H1 (cell line): Measurements from ENCODE around the gene LIN54. TPM values are rescaled to one million over a fixed set of nuclear protein-coding genes. Genes with fewer than 3 reads are reported as not detected.

Experiments
- CTCF ChIA-PET: fragments of 300-600 bp; sonication (Branson Sonifier 250); formaldehyde crosslinking; loops from one replicate; lab custom pipeline; 2021; ENCODE audit not compliant: partially characterized antibody; lab: Charles Lee
- POLR2A ChIA-PET: fragments of 300-600 bp; sonication (Branson Sonifier 250); formaldehyde crosslinking; loops from one replicate; lab custom pipeline; 2021; ENCODE audit warnings: inconsistent platforms; ENCODE audit not compliant: partially characterized antibody; lab: Charles Lee
- DNase-seq, 2 experiments: peaks; one replicate each; pipeline versions ENCODE4 v3.0.0 to v3.0.0-alpha.2; 2010 to 2022; ENCODE audit warnings: low spot score in 2 of 2, low read depth in 1 of 2, mixed read lengths in 1 of 2
- FAIRE-seq: peaks from 2 replicates; lab custom pipeline; 2011; peaks lifted over from hg19 to GRCh38; lab: Jason Lieb, UNC
- H2AFZ ChIP-seq: 2 replicates; pipeline ENCODE4 v1.8.1; 2012; ENCODE audit warnings: low read length, inconsistent platforms
- H2AK5ac ChIP-seq: 2 replicates; pipeline ENCODE4 v1.6.1; 2013; ENCODE audit warnings: low read depth, low read length
- H2BK120ac ChIP-seq: replicated peaks from 2 replicates; pipeline ENCODE3; 2013; ENCODE audit warnings: low read depth, low read length, inconsistent platforms
- H2BK12ac ChIP-seq: 2 replicates; pipeline ENCODE4 v1.6.1; 2013; ENCODE audit warnings: low read depth, low read length
- H2BK15ac ChIP-seq: 2 replicates; pipeline ENCODE4 v1.6.1; 2013; ENCODE audit warnings: low read length
- H2BK20ac ChIP-seq: 2 replicates; pipeline ENCODE4 v1.6.1; 2013; ENCODE audit warnings: low read length
- H2BK5ac ChIP-seq: 2 replicates; pipeline ENCODE4 v1.6.1; 2013; ENCODE audit warnings: low read depth, low read length
- H3K14ac ChIP-seq: 2 replicates; pipeline ENCODE4 v1.6.1; 2013; ENCODE audit warnings: inconsistent platforms; ENCODE audit not compliant: insufficient read length
- H3K18ac ChIP-seq: 2 replicates; pipeline ENCODE4 v1.6.1; 2013; ENCODE audit warnings: low read length; ENCODE audit errors: extremely low read depth
- H3K23ac ChIP-seq: 2 replicates; pipeline ENCODE4 v1.6.1; 2013; ENCODE audit warnings: inconsistent platforms; ENCODE audit not compliant: insufficient read length
- H3K23me2 ChIP-seq: 2 replicates; pipeline ENCODE4 v1.6.1; 2013; ENCODE audit warnings: low read depth, low read length
- H3K27ac ChIP-seq: 2 replicates; pipeline ENCODE4 v1.6.1; 2011; ENCODE audit warnings: low read depth, low read length, inconsistent platforms
- H3K27me3 ChIP-seq, 4 experiments: replicated peaks in 1 of 4; 1 replicate in 1 of 4; 2 replicates in 3 of 4; pipeline versions ENCODE4 v1.6.1 to v1.8.1; 2011 to 2013; ENCODE audit warnings: low read length in 3 of 4, mild to moderate bottlenecking in 3 of 4, inconsistent platforms in 2 of 4, mixed read lengths in 2 of 4, moderate library complexity in 1 of 4; ENCODE audit not compliant: control insufficient read depth in 3 of 4, insufficient read depth in 3 of 4; ENCODE audit errors: extremely low read depth in 1 of 4
- H3K36me3 ChIP-seq, 4 experiments: 2 replicates each; pipeline versions ENCODE4 v1.6.1 to v1.8.1; 2011 to 2013; ENCODE audit warnings: mild to moderate bottlenecking in 4 of 4, low read length in 3 of 4, moderate library complexity in 2 of 4, control low read depth in 1 of 4, inconsistent platforms in 1 of 4; ENCODE audit not compliant: insufficient read depth in 4 of 4, control insufficient read depth in 2 of 4
- H3K4ac ChIP-seq: replicated peaks from 2 replicates; pipeline ENCODE3; 2013; ENCODE audit warnings: low read length, low read depth, mixed read lengths, inconsistent platforms; ENCODE audit not compliant: insufficient read length
- H3K4me1 ChIP-seq, 4 experiments: replicated peaks in 1 of 4; 1 replicate in 1 of 4; 2 replicates in 3 of 4; pipeline versions ENCODE4 v1.6.1 to v1.8.1; 2011 to 2013; ENCODE audit warnings: low read length in 3 of 4, inconsistent platforms in 2 of 4, mixed read lengths in 1 of 4; ENCODE audit not compliant: insufficient read depth in 4 of 4, control insufficient read depth in 3 of 4
- H3K4me2 ChIP-seq, 2 experiments: 2 replicates each; pipeline versions ENCODE4 v1.6.1 to v1.8.1; 2011 to 2013; ENCODE audit warnings: low read depth in 2 of 2, low read length in 2 of 2, control low read depth in 1 of 2, inconsistent platforms in 1 of 2, mild to moderate bottlenecking in 1 of 2; ENCODE audit not compliant: insufficient read depth in 1 of 2
- H3K4me3 ChIP-seq, 4 experiments: fragments of 200-600, 300-600 bp in 1 of 4; sonication (generic), shearing (Covaris generic), sonication (Bioruptor Twin) in 1 of 4; 2 replicates each; pipeline versions ENCODE4 v1.5.1 to v1.8.1; 2011 to 2016; ENCODE audit warnings: low read length in 4 of 4, low read depth in 3 of 4, control low read depth in 2 of 4, inconsistent platforms in 2 of 4, mild to moderate bottlenecking in 2 of 4, mixed read lengths in 1 of 4, moderate library complexity in 1 of 4; ENCODE audit not compliant: insufficient read depth in 2 of 4; ENCODE audit errors: extremely low read depth in 1 of 4
- H3K56ac ChIP-seq: replicated peaks from 2 replicates; pipeline ENCODE3; 2013; ENCODE audit warnings: low read depth, mild to moderate bottlenecking, mixed read lengths, low read length, inconsistent platforms; ENCODE audit not compliant: insufficient read length
- H3K79me1 ChIP-seq: 2 replicates; pipeline ENCODE4 v1.6.1; 2013; ENCODE audit warnings: low read depth, low read length, control low read depth
- H3K79me2 ChIP-seq, 2 experiments: 2 replicates each; pipeline versions ENCODE4 v1.6.1 to v1.8.1; 2012 to 2013; ENCODE audit warnings: low read length in 2 of 2, mild to moderate bottlenecking in 2 of 2, inconsistent platforms in 1 of 2; ENCODE audit not compliant: insufficient read depth in 2 of 2, control insufficient read depth in 1 of 2
- H3K9ac ChIP-seq, 4 experiments: replicated peaks in 1 of 4; 1 replicate in 1 of 4; 2 replicates in 3 of 4; pipeline versions ENCODE4 v1.6.1 to v1.8.1; 2011 to 2013; ENCODE audit warnings: low read depth in 3 of 4, low read length in 3 of 4, control low read depth in 2 of 4, mild to moderate bottlenecking in 2 of 4, moderate library complexity in 2 of 4, inconsistent platforms in 1 of 4; ENCODE audit errors: extremely low read depth in 1 of 4
- H3K9me3 ChIP-seq, 2 experiments: 2 replicates each; pipeline versions ENCODE4 v1.6.1 to v1.8.1; 2012 to 2013; ENCODE audit warnings: mild to moderate bottlenecking in 2 of 2, moderate library complexity in 2 of 2, control low read depth in 1 of 2, inconsistent platforms in 1 of 2, low read depth in 1 of 2, low read length in 1 of 2, mixed read lengths in 1 of 2; ENCODE audit not compliant: insufficient read depth in 2 of 2
- H4K20me1 ChIP-seq, 2 experiments: replicated peaks in 1 of 2; 2 replicates each; pipeline versions ENCODE3 to v1.8.1; 2011 to 2013; ENCODE audit warnings: inconsistent platforms in 2 of 2, low read length in 2 of 2, mild to moderate bottlenecking in 1 of 2; ENCODE audit not compliant: insufficient read depth in 2 of 2, control insufficient read depth in 1 of 2
- H4K5ac ChIP-seq: 2 replicates; pipeline ENCODE4 v1.6.1; 2013; ENCODE audit warnings: low read length, low read depth, mixed read lengths, inconsistent platforms; ENCODE audit not compliant: insufficient read length
- H4K8ac ChIP-seq: 2 replicates; pipeline ENCODE4 v1.8.0; 2013; ENCODE audit warnings: mild to moderate bottlenecking, moderate library complexity, low read length, inconsistent platforms; ENCODE audit not compliant: insufficient read depth; ENCODE audit errors: extremely low read depth
- H4K91ac ChIP-seq: replicated peaks from 2 replicates; pipeline ENCODE3; 2013; ENCODE audit warnings: low read length, mixed read lengths, inconsistent platforms; ENCODE audit not compliant: insufficient read length
- ATF3 ChIP-seq: IDR thresholded peaks from 2 replicates; pipeline ENCODE4 v1.6.1; 2011; ENCODE audit warnings: low read depth, mild to moderate bottlenecking, low read length; ENCODE audit not compliant: insufficient read depth
- CHD1 ChIP-seq: IDR thresholded peaks from 2 replicates; pipeline ENCODE4 v1.6.1; 2012; ENCODE audit warnings: low read depth, low read length, improper control_type of control experiment
- CTCF ChIP-seq, 3 experiments: IDR thresholded peaks; 1 replicate in 2 of 3; 2 replicates in 1 of 3; pipeline versions ENCODE4 v1.5.1 to v1.6.1; 2011; ENCODE audit warnings: low read length in 3 of 3, mild to moderate bottlenecking in 3 of 3, inconsistent platforms in 2 of 3, low read depth in 1 of 3, moderate library complexity in 1 of 3; ENCODE audit not compliant: insufficient read depth in 1 of 3; ENCODE audit errors: control extremely low read depth in 1 of 3
- EGR1 ChIP-seq: IDR thresholded peaks from 2 replicates; pipeline ENCODE4 v1.6.1; 2011; ENCODE audit warnings: low read depth, low read length, borderline replicate concordance
- EZH2 ChIP-seq: fragments of 200-600 bp; sonication (generic); IDR thresholded peaks from 2 replicates; pipeline ENCODE4 v1.7.1; 2012; ENCODE audit warnings: low read depth, mild to moderate bottlenecking, moderate library complexity, low read length, inconsistent platforms; ENCODE audit not compliant: severe bottlenecking
- HDAC2 ChIP-seq, 2 experiments: fragments of 300-600 bp in 1 of 2; sonication (generic) in 1 of 2; IDR thresholded peaks; 2 replicates each; pipeline ENCODE4 v1.6.1; 2011 to 2012; ENCODE audit warnings: low read depth in 2 of 2, low read length in 2 of 2, mild to moderate bottlenecking in 2 of 2, moderate library complexity in 2 of 2, borderline replicate concordance in 1 of 2, inconsistent platforms in 1 of 2
- MAX ChIP-seq: IDR thresholded peaks from 2 replicates; pipeline ENCODE4 v1.6.1; 2012; ENCODE audit warnings: inconsistent platforms
- RXRA ChIP-seq: IDR thresholded peaks from 2 replicates; pipeline ENCODE4 v1.6.1; 2011; ENCODE audit warnings: low read depth, mild to moderate bottlenecking, low read length, moderate library complexity; ENCODE audit not compliant: insufficient read depth
- SP1 ChIP-seq: IDR thresholded peaks from 2 replicates; pipeline ENCODE4 v1.6.1; 2011; ENCODE audit warnings: low read depth, low read length
- WGBS, 2 experiments: shearing (Covaris generic) in 1 of 2; methylation state at CpG; one replicate each; pipeline versions ENCODE4 v1.1.6 to v1.1.7; 2013 to 2015; ENCODE audit warnings: low lambda C conversion rate in 2 of 2, mixed read lengths in 2 of 2, inconsistent platforms in 1 of 2, low coverage in 1 of 2, missing lambda C conversion rate in 1 of 2; ENCODE audit not compliant: insufficient replicate concordance in 2 of 2, insufficient coverage in 1 of 2, insufficient read length in 1 of 2; ENCODE audit errors: extremely low coverage in 1 of 2, missing lambda C conversion rate in 1 of 2; 5-methylcytosine and 5-hydroxymethylcytosine counted together
- polyA plus RNA-seq, 7 experiments: library from polyadenylated mRNA; depleted of rRNA in 3 of 7; stranded (reverse) in 5 of 7; unstranded in 2 of 7; fragments of >200 nt in 5 of 7; fragments of 200-250 nt in 2 of 7; gene quantifications; 1 replicate in 5 of 7; 2 replicates in 1 of 7; 4 replicates in 1 of 7; pipeline versions ENCODE4 v1.2.1 to v1.2.3, GENCODE V29; 2011 to 2013; ENCODE audit warnings: missing spikeins in 2 of 7, mixed read lengths in 2 of 7
- total RNA-seq: library from RNA; stranded (reverse); fragmentation: NEBNext Ultra II Directional; extraction: Animal tissue kit (Norgen Biotek cat#: 25700); gene quantifications from 2 replicates; pipeline ENCODE4 v1.2.1, GENCODE V29; 2021

LIN54 gene
- total and polyA plus RNA-seq, 2 of the 8 experiments (the other 6 are each of a cell fraction or from before 2014, with no cell fraction given), result 5.7 to 11.1 TPM

GRCh38 chr4:82948647-82949204 is 61.9 kb downstream of the LIN54 start:
- Histone ChIP-seq H3K56ac (no peak overlapping the region), H4K91ac (no peak overlapping the region), H3K9me3 (no peaks in the 10 kb centered on the region), H2BK20ac (no peak overlapping the region), H3K14ac (no peak overlapping the region), H2BK5ac (no peak overlapping the region), H2BK15ac (no peak overlapping the region), H3K4me1 (no peaks in the 10 kb centered on the region), H3K79me1 (no peaks in the 10 kb centered on the region), H4K5ac (no peak overlapping the region), H4K8ac (no peak overlapping the region), H3K4me3 (no peak overlapping the region), H3K9ac (no peak overlapping the region), H3K36me3 (no peaks in the 10 kb centered on the region; a peak in 1 of 8 replicates), H2AK5ac (no peak overlapping the region), H3K4ac (no peak overlapping the region), H2BK120ac (no peak overlapping the region), H3K27me3 (no peaks in the 10 kb centered on the region), H3K23ac (no peak overlapping the region), H4K20me1 (no peaks in the 10 kb centered on the region), H3K79me2 (no peaks in the 10 kb centered on the region), H3K27ac (no peak overlapping the region), H2AFZ (no peak overlapping the region), H3K4me2 (no peak overlapping the region), H3K23me2 (no peaks in the 10 kb centered on the region), H3K18ac (no peak overlapping the region), H2BK12ac (no peak overlapping the region)
- DNase-seq (no peak), FAIRE-seq (no peak)
- no peak for TF ChIP-seq EZH2
- TF ChIP-seq RXRA, result no peak
- TF ChIP-seq EGR1, result no peak
- TF ChIP-seq CHD1, result no peak
- no peak for TF ChIP-seq SP1
- no peak for TF ChIP-seq MAX
- TF ChIP-seq CTCF (IDR thresholded peaks at IDR 0.05; ENCODE audit: control extremely low read depth in 1 of 3, insufficient read depth in 1 of 3, low read depth in 1 of 3, low read length in 3 of 3), result no peak
- no peak for TF ChIP-seq ATF3
- TF ChIP-seq HDAC2 (IDR thresholded peaks at IDR 0.05; ENCODE audit: borderline replicate concordance in 1 of 2, low read depth in 2 of 2, low read length in 2 of 2), result no peak
- ChIA-PET POLR2A (no interaction called here), CTCF (no interaction called here)
- WGBS, 2 experiments, result 100% methylated on average over 1 of the region's 1 CpG; no CpG with 5 or more reads in 1 of the 2 experiments
